Right ventricle myocardium inferior (tissue), 1 donor: Measurements from ENCODE around the gene GRAMD2A. TPM values are rescaled to one million over a fixed set of nuclear protein-coding genes. Genes with fewer than 3 reads are reported as not detected.

Experiments used
- ATAC-seq: fragments of 200-7000 bp; cut with Tn5 transposase; one replicate; pipeline ENCODE4 v1.9.1; 2020; ENCODE audit warnings: mild to moderate bottlenecking, moderate library complexity
- DNase-seq: peaks from one replicate; pipeline ENCODE4 v3.0.0; 2021; ENCODE audit errors: missing footprints
- intact Hi-C: fragments of 100-400 bp; cut with DNase I; formaldehyde crosslinking; loops from one replicate; pipeline ENCODE4 v1.11.0; 2022
- total RNA-seq: library from RNA; stranded (reverse); fragmentation: NEBNext Ultra II Directional; extraction: Animal tissue kit (Norgen Biotek cat#: 25700); gene quantifications from one replicate; pipeline ENCODE4 v1.2.1, GENCODE V29; 2021
- donor health status: DM: no; HTN: yes; CAD: no; lungs with severe emphysema.

GRAMD2A gene
- total RNA-seq, 1 donor from 2014 or later, result not detected

DNA sequence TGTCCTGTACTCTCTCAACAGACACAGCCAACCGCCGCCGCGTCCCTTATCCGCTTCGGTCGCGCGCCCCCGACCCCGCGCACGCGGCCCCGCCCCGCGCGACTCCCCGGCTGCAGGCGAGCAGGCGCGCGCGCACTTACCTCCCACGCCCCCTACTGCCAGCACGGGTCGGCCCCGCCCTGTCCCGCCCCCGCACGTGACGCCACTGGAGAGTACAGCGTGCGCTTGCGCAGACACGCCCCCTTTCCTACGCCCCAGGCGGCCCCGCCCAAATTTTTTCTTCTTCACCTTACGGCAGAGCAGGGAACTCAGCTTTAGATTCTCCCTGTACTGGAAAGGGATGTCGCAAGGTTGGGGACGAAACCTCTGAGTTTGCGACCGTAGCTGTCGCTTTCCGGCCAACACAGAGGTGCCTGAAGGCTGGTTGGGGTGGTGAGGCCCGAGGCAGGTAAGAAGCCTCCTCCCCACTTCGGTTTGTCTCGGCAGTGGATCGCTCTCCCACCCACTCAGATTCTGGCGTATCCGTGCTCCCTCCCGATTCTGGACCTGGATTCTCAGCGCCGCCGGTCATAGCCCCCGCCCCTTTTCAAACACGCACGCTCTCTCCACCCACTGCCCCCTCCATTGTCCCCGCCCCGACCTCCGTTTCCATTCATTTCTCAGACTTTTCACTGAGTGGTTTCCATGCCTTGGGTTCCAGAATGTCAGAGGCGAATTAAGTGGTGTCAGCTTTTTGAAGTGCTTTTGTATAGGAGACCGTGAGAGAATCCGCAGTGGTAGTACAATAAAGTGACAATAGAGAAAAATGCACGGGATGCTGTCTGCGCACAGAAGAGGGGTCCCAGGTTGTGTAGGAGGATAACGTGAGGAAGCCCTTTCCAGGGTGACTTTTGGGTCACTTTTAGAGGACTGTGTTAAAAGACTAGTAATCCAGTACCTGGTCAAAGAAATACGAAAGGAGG lies 79.3 kb downstream of the GRAMD2A start, which contains the start of the genes MYO9A and SENP8:
MYO9A (minus strand) TSS at position 134 of the 962 bp plus-strand sequence. CDS start 71,587 bp downstream, outside the sequence.
SENP8 (plus strand) TSS at position 387 of the 962 bp plus-strand sequence. CDS start 21,221 bp downstream, outside the sequence.
- ATAC-seq (peak; percentile 92), DNase-seq (peak; percentile 98)
- intact Hi-C loops, result loop anchor here (5.0 kb wide), 1 partner anchor 39 kb away; no protein-coding TSS in a partner anchor

DNA sequence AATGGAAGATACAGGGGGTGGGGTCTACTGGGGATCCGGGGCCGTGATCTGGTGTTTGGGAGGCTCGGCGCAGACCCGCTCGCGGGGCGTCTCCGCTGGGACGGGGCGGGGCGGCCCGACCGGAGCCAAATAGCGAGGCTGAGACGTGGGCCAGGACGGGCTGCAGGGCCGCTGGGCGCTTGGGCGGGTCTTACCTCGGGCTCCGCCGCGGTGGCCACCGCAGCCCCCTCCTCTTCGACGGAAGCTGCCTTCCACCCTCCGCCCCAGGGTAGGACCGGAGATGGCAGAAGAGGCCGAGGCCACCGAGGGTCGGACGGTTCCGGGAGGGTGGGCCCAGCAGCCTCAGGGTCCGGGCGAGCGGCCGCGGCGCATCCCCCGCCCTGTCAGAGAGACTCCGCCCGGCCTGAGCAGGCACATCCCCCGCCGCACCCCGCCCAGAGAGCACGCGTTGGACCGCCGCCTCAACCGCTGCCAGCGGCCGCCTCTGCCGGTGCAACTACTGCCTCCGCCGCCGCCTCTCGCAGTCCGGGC lies 80.0 kb downstream of the GRAMD2A start:
- ATAC-seq (peak; percentile 86), DNase-seq (peak; percentile 91)
- intact Hi-C loops, result loop anchor here (5.0 kb wide), 1 partner anchor 40 kb away; no protein-coding TSS in a partner anchor

DNA sequence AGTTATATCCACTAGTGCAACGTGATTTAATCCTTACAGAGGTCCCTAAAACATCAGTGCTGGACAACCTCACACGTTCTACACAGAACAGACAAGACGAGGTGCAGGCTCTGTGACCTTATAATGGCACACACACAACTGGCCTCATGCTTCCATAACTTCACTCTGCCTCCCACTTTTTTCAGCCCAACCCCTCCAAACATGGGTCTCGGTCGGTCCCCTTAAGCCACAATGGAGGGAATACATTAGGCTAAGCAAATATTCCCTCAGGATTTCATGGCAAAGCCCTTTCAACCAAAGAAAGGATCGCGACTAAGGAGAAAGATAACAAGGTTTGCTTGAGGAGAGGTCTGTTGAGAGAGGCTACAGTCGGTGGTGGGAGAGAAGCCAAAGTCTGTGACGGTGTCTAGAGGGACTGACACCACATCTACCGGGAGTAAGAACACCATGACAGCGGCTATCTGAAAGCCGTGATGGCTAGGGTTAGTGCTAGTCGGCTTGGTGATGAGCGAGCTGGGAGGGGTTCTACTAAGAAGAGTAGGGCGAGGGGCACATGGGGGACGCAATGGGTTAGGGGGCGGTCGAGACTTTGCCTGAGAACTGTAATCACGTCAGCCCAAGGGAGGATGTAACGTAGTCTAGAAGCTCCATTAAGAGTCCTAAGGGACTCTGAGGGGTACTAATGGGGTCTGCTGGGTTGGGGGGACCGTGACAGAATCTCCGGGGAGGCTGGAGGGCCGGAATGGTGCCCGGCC lies 80.7 kb downstream of the GRAMD2A start:
- DNase-seq (no peak), ATAC-seq (peak; percentile 6)
- intact Hi-C loops, result loop anchor here (5.0 kb wide), 1 partner anchor 40 kb away; no protein-coding TSS in a partner anchor

DNA sequence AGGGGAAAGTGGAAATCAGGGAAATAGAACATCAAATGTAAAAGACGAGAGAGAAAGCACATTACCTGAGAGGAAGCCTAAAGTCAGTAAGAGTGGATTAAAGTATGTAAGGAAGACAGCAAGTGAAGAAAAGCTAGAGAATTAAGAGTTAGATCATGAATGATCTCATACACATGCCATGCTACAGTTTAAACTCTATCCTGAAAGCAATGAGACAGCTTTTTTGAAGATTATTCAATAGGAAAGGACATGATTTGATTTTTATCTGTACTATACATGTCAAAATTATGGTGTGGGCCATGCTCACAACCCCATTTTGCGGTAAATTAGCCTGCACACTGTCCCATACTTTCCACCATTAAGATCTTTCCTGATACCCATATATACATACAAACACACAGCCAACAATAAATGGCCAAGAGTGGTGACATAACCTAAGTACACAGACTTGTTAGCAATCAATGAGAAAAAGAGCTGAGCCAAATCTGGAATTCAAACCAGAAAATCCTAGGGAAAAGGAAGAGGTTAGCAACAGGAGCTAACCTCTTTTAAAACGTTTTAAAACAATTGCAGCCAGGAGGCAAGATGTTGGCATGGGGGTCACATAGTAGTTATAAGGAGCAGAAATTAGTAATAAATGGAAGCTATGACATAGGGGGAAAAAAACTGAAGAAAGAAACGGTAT lies 84.1 kb downstream of the GRAMD2A start:
- no peak for ATAC-seq
- intact Hi-C loops, result no loop called here
- no peak for DNase-seq

DNA sequence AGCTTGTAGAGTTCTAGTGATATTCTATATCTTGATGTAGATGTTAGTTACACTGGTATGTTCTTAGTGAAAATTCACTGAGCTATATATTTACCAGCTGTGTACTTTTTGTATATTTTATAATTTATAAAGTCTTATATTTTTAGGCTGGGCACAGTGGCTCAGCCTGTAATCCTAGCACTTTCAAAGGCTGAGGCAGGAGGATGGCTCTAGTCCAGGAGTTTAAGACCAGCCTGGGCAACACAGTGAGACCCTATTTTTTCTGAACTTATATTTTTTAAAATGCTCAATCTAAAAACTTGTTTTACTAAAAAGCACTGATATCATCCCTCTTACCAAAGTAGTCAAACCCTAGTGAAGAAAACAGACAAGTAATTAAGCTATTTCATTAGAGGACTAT lies 84.8 kb downstream of the GRAMD2A start:
- DNase-seq (no peak), ATAC-seq (no peak)
- intact Hi-C loops, result no loop called here

DNA sequence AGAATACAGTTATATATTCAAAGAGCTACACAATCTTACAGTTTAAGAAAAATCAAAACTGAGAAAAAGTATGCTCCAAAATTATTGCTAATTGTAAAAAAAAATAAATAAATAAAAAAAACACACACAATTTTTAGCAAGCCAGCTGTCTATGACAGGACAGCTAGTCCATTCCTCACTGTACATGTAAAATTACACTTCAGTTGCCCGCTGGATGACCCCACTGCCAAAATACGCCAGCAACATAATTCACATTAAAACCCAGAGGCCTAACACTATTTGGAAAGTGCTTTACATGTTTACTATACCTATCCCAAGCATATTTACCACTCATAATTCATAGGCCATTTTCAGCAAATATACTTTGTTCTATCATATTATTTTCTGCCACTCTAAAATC lies 85.5 kb downstream of the GRAMD2A start:
- ATAC-seq, result no peak
- intact Hi-C loops, result no loop called here
- DNase-seq, result no peak

DNA sequence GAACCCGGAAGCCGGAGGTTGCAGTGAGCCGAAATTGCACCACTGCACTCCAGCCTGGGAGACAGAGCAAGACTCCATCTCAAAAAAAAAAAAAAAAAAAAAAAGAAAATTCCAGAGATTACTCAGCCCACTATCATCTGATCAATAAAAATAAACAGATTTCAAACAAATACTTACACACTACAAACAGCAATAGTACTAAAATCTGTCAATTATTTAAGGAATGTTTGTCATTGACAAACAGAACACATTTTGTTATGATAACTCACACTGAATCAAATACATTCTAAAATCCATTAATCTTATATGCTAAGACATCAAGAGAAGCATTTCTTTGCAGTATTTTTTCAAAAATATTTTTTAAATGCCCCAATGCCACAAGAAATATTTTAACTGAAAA lies 87.2 kb downstream of the GRAMD2A start:
- no peak for DNase-seq
- ATAC-seq, result no peak

More for the DNA sequence above, 87.2 kb downstream of the GRAMD2A start:
- intact Hi-C loops, result no loop called here

Other genes starting within 250 kb of the GRAMD2A start
- gene MYO9A, start 79.6 kb downstream of the GRAMD2A start, total RNA-seq, result 27.5 TPM
- 5.9 TPM for gene SENP8, start 79.4 kb downstream of the GRAMD2A start, total RNA-seq
- gene PKM, start 33.4 kb upstream of the GRAMD2A start, total RNA-seq, result 1,022 TPM
- 46.4 TPM for gene PARP6, start 74.8 kb upstream of the GRAMD2A start, total RNA-seq
- gene CELF6, start 122.4 kb upstream of the GRAMD2A start, total RNA-seq, result 1.6 TPM
- gene HEXA, start 178.2 kb upstream of the GRAMD2A start, total RNA-seq, result 64.3 TPM
- not detected for gene TMEM202, start 200.5 kb upstream of the GRAMD2A start, total RNA-seq